Smooth muscle cell (in vitro differentiated cells): ENCODE measurements around the gene LZIC. TPM values are rescaled to one million over a fixed set of nuclear protein-coding genes. Genes with fewer than 3 reads are reported as not detected.

ENCODE experiments used
- DNase-seq: peaks from one replicate; lab custom pipeline; 2025; ENCODE audit not compliant: unreplicated experiment; lab: John Stamatoyannopoulos, UW
- H2AFZ ChIP-seq: fragments of 200-600 bp; sonication (generic); 2 replicates; pipeline ENCODE4 v1.6.0; 2016; ENCODE audit warnings: antibody characterized with exemption, low read depth, mild to moderate bottlenecking
- H3F3A ChIP-seq: fragments of 200-600 bp; sonication (generic); 2 replicates; pipeline ENCODE4 v1.6.0; 2017; ENCODE audit warnings: antibody characterized with exemption, low read depth
- H3K27ac ChIP-seq: fragments of 200-600 bp; sonication (generic); 2 replicates; pipeline ENCODE4 v1.5.1; 2016; ENCODE audit warnings: low read depth, mild to moderate bottlenecking
- H3K27me3 ChIP-seq: fragments of 200-600 bp; sonication (generic); 2 replicates; pipeline ENCODE4 v1.6.1; 2016; ENCODE audit warnings: low read depth, mild to moderate bottlenecking
- H3K36me3 ChIP-seq: fragments of 200-600 bp; sonication (generic); 2 replicates; pipeline ENCODE4 v1.5.1; 2016; ENCODE audit warnings: low read depth
- H3K4me1 ChIP-seq: fragments of 200-600 bp; sonication (generic); 2 replicates; pipeline ENCODE4 v1.5.1; 2016; ENCODE audit warnings: low read depth
- H3K4me2 ChIP-seq: fragments of 200-600 bp; sonication (generic); 2 replicates; pipeline ENCODE4 v1.6.0; 2016; ENCODE audit warnings: mild to moderate bottlenecking
- H3K4me3 ChIP-seq: fragments of 200-600 bp; sonication (generic); 2 replicates; pipeline ENCODE4 v1.5.1; 2016; ENCODE audit warnings: mild to moderate bottlenecking
- H3K79me2 ChIP-seq: fragments of 200-600 bp; sonication (generic); 2 replicates; pipeline ENCODE4 v1.6.0; 2016; ENCODE audit warnings: low read depth, mild to moderate bottlenecking
- H3K9ac ChIP-seq: fragments of 200-600 bp; sonication (generic); 2 replicates; pipeline ENCODE4 v1.6.0; 2016; ENCODE audit warnings: low read depth
- H3K9me3 ChIP-seq: fragments of 200-600 bp; sonication (generic); replicated peaks from 2 replicates; pipeline ENCODE4 v1.5.1; 2016; ENCODE audit warnings: low read depth
- H4K20me1 ChIP-seq: fragments of 200-600 bp; sonication (generic); 2 replicates; pipeline ENCODE4 v1.6.0; 2016; ENCODE audit warnings: low read depth
- CTCF ChIP-seq: fragments of 200-600 bp; sonication (generic); IDR thresholded peaks from 2 replicates; pipeline ENCODE4 v1.5.1; 2017; ENCODE audit warnings: borderline replicate concordance, mild to moderate bottlenecking, antibody characterized with exemption; ENCODE audit not compliant: insufficient read depth, poor library complexity, severe bottlenecking
- WGBS: methylation state at CpG from one replicate; pipeline ENCODE4 v1.1.7; 2016; ENCODE audit warnings: low lambda C conversion rate; 5-methylcytosine and 5-hydroxymethylcytosine counted together
- polyA plus RNA-seq: library from polyadenylated mRNA; unstranded; fragments of >200 nt; fragmentation: Nextera tagmentation; extraction: Ambion mirVana; gene quantifications from 2 replicates; pipeline ENCODE4 v1.2.1, GENCODE V29; 2016
- total RNA-seq: library from RNA; depleted of rRNA; stranded (reverse); fragments of >200 nt; gene quantifications from 2 replicates; pipeline ENCODE4 v1.2.3, GENCODE V29; 2014

The LZIC gene
- total and polyA plus RNA-seq, 2 experiments from 2014 or later = 21.9 to 42.3 TPM

GRCh38 chr1:9929431-9930385 lies 13.5 kb downstream of the LZIC start:
- Histone ChIP-seq H3K27me3 (no peaks in the 10 kb centered on the region), H4K20me1 (no peaks in the 10 kb centered on the region), H3K79me2 (no peaks in the 10 kb centered on the region), H3K27ac (no peak overlapping the region), H3K4me2 (no peak overlapping the region), H3F3A (no peaks in the 10 kb centered on the region), H3K9ac (no peak overlapping the region), H3K4me3 (no peak overlapping the region), H2AFZ (no peak overlapping the region), H3K4me1 (peaks cover 18% of the 10 kb centered on the region), H3K9me3 (no peaks in the 10 kb centered on the region), H3K36me3 (no peaks in the 10 kb centered on the region)
- no peak for TF ChIP-seq CTCF
- WGBS = 75% methylated on average over 15 of the region's 15 CpGs
- no peak for DNase-seq

GRCh38 chr1:9927259-9927658 lies 15.9 kb downstream of the LZIC start:
- DNase-seq = no peak
- Histone ChIP-seq H4K20me1 (no peaks in the 10 kb centered on the region), H3K4me2 (no peak overlapping the region), H3K27me3 (no peaks in the 10 kb centered on the region), H2AFZ (no peak overlapping the region), H3K79me2 (no peaks in the 10 kb centered on the region), H3K4me1 (peaks cover 27% of the 10 kb centered on the region), H3K36me3 (no peaks in the 10 kb centered on the region), H3K9me3 (no peaks in the 10 kb centered on the region), H3K4me3 (no peak overlapping the region), H3K9ac (no peak overlapping the region), H3K27ac (no peak overlapping the region), H3F3A (no peaks in the 10 kb centered on the region)
- 94% methylated on average over 5 of the region's 5 CpGs for WGBS
- no peak for TF ChIP-seq CTCF

- TF ChIP-seq CTCF = no peak
- H4K20me1 ChIP-seq = no peaks in the 10 kb centered on the region
- H3F3A ChIP-seq = no peaks in the 10 kb centered on the region
- H3K27me3 ChIP-seq = no peaks in the 10 kb centered on the region
- H3K36me3 ChIP-seq = no peaks in the 10 kb centered on the region
- no peak overlapping the region for H3K4me3 ChIP-seq
- no peaks in the 10 kb centered on the region for H3K79me2 ChIP-seq
- no peak overlapping the region for H3K9ac ChIP-seq
- H3K4me1 ChIP-seq = peaks cover 18% of the 10 kb centered on the region
- no peak for DNase-seq
- H3K4me2 ChIP-seq = no peak overlapping the region
- H3K9me3 ChIP-seq = no peaks in the 10 kb centered on the region
- H2AFZ ChIP-seq = no peak overlapping the region
- WGBS = 50% methylated on average over 5 of the region's 5 CpGs
- no peak overlapping the region for H3K27ac ChIP-seq
Measured at GRCh38 chr1:9922342-9922741, 20.8 kb downstream of the LZIC start.
